ENCODE measurements around the gene PCTP. TPM values are rescaled to one million over a fixed set of nuclear protein-coding genes. Genes with fewer than 3 reads are reported as not detected.

The PCTP gene
- total RNA-seq, 1 experiment from 2014 or later = 17.1 TPM

GRCh38 chr17:55764610-55765009 lies 13.8 kb downstream of the PCTP start:
- Mint-ChIP-seq H3K4me1 (peaks cover 4 to 6% of the 10 kb centered on the region in 2 experiments; a peak in 3 of 4 replicates), H3K36me3 (ENCODE audit: insufficient read depth in 1 of 3, low read depth in 3 of 3) (peaks cover 0 to 6% (median 0%) of the 10 kb centered on the region in 3 experiments; a peak in 1 of 7 replicates), H3K27ac (no peak overlapping the region), H3K9me3 (no peaks in the 10 kb centered on the region), H3K27me3 (ENCODE audit: low read depth) (no peaks in the 10 kb centered on the region), H3K4me3 (no peak overlapping the region)
- no peaks in the 10 kb centered on the region for H4K20me1 ChIP-seq (ENCODE audit: control insufficient read depth, insufficient read depth, insufficient read length)
- H2BK5ac ChIP-seq (ENCODE audit: insufficient read length, low read length) = no peak overlapping the region
- H2AK5ac ChIP-seq (ENCODE audit: insufficient read length, low read length) = no peak overlapping the region
- H3K4me2 ChIP-seq (ENCODE audit: insufficient read depth, insufficient read length, low read length) = no peak overlapping the region
- H2BK20ac ChIP-seq (ENCODE audit: low read depth, low read length, poor library complexity, severe bottlenecking) = no peak overlapping the region
- no peaks in the 10 kb centered on the region for H3K27me3 ChIP-seq (ENCODE audit: insufficient read depth, low read length)
- H3K18ac ChIP-seq (ENCODE audit: insufficient read length, low read depth, low read length) = no peak overlapping the region
- H2BK12ac ChIP-seq (ENCODE audit: insufficient read length, low read depth, low read length) = no peak overlapping the region
- TF ChIP-seq CTCF (conservative IDR thresholded peaks at IDR 0.05) = no peak
- H4K5ac ChIP-seq (ENCODE audit: insufficient read length, low read depth, low read length) = no peak overlapping the region
- H2BK15ac ChIP-seq (ENCODE audit: low read depth, low read length) = no peak overlapping the region
- H3K79me2 ChIP-seq (ENCODE audit: insufficient read depth, low read length) = no peaks in the 10 kb centered on the region
- H3K9me3 ChIP-seq (ENCODE audit: control insufficient read depth, low read depth, low read length) = no peaks in the 10 kb centered on the region
- H3T11ph ChIP-seq (ENCODE audit: low read length) = no peak overlapping the region
- no peak overlapping the region for H3K27ac ChIP-seq (ENCODE audit: insufficient read length, low read depth, low read length)
- no peaks in the 10 kb centered on the region for H3K79me1 ChIP-seq (ENCODE audit: insufficient read depth, low read depth, low read length, poor library complexity, severe bottlenecking)
- H3K23me2 ChIP-seq (ENCODE audit: insufficient read length, low read depth, low read length, poor library complexity, severe bottlenecking) = no peaks in the 10 kb centered on the region
- no peak overlapping the region for H3K23ac ChIP-seq (ENCODE audit: insufficient read length, low read depth, low read length)
- H3K4ac ChIP-seq (ENCODE audit: low read depth, low read length) = no peak overlapping the region
- H3K4me1 ChIP-seq (ENCODE audit: insufficient read depth, low read length) = no peaks in the 10 kb centered on the region
- H2AFZ ChIP-seq (ENCODE audit: low read length) = no peak overlapping the region
- H3K56ac ChIP-seq (ENCODE audit: insufficient read length, low read depth, low read length) = no peak overlapping the region
- no peak overlapping the region for H2BK120ac ChIP-seq (ENCODE audit: low read depth, low read length, poor library complexity, severe bottlenecking)
- H4K8ac ChIP-seq (replicated peaks; ENCODE audit: insufficient read length, low read depth, low read length) = no peak overlapping the region
- WGBS (ENCODE audit: extremely low coverage, insufficient read length, low lambda C conversion rate) = no CpG with 5 or more reads among the region's 4 CpGs
- no peak overlapping the region for H3K14ac ChIP-seq (ENCODE audit: insufficient read depth, low read length)
- no peak for DNase-seq
- no peak overlapping the region for H4K91ac ChIP-seq (ENCODE audit: insufficient read length, low read depth, low read length)
- no peak overlapping the region for H3K9ac ChIP-seq (ENCODE audit: extremely low read depth, insufficient read length, low read length)
